RWPE2 (cell line): ENCODE measurements around the gene RABIF.

ENCODE experiments used
- ATAC-seq: fragments of 200-7000 bp; cut with Tn5 transposase; 3 replicates; pipeline ENCODE4 v1.9.1; 2021; ENCODE audit warnings: low read depth
- DNase-seq: peaks from one replicate; pipeline ENCODE4 v3.0.0-alpha.2; 2020; ENCODE audit warnings: low spot score
- H3K27ac ChIP-seq: fragments of 450-650 bp; 2 replicates; pipeline ENCODE4 v1.5.1; 2017; ENCODE audit warnings: mild to moderate bottlenecking; ENCODE audit not compliant: poor library complexity, severe bottlenecking
- H3K27me3 ChIP-seq: fragments of 250-450 bp; sonication (Bioruptor Pico); 2 replicates; pipeline ENCODE4 v1.5.1; 2021; ENCODE audit warnings: mild to moderate bottlenecking, moderate library complexity; ENCODE audit not compliant: insufficient read depth, poor library complexity, severe bottlenecking
- H3K36me3 ChIP-seq: fragments of 250-450 bp; sonication (Bioruptor Pico); 2 replicates; pipeline ENCODE4 v1.5.1; 2020; ENCODE audit warnings: low read depth, mild to moderate bottlenecking, moderate library complexity
- H3K4me1 ChIP-seq: fragments of 250-450 bp; sonication (Bioruptor Pico); 2 replicates; pipeline ENCODE4 v1.5.1; 2021; ENCODE audit warnings: mild to moderate bottlenecking, moderate library complexity; ENCODE audit not compliant: insufficient read depth, poor library complexity, severe bottlenecking
- H3K4me3 ChIP-seq: fragments of 250-450 bp; sonication (Bioruptor Pico); 2 replicates; pipeline ENCODE4 v1.5.1; 2021; ENCODE audit warnings: mild to moderate bottlenecking, moderate library complexity; ENCODE audit not compliant: severe bottlenecking
- H3K9me3 ChIP-seq: fragments of 250-450 bp; sonication (Bioruptor Pico); 2 replicates; pipeline ENCODE4 v1.5.1; 2021; ENCODE audit warnings: mild to moderate bottlenecking, moderate library complexity; ENCODE audit not compliant: severe bottlenecking
- TF ChIP-seq, protein P1 (sequence below): fragments of 450-650 bp; IDR thresholded peaks from one replicate; pipeline ENCODE4 v1.5.1; 2017; ENCODE audit warnings: mild to moderate bottlenecking, moderate library complexity; ENCODE audit not compliant: poor library complexity, severe bottlenecking

Gene RABIF

DNA sequence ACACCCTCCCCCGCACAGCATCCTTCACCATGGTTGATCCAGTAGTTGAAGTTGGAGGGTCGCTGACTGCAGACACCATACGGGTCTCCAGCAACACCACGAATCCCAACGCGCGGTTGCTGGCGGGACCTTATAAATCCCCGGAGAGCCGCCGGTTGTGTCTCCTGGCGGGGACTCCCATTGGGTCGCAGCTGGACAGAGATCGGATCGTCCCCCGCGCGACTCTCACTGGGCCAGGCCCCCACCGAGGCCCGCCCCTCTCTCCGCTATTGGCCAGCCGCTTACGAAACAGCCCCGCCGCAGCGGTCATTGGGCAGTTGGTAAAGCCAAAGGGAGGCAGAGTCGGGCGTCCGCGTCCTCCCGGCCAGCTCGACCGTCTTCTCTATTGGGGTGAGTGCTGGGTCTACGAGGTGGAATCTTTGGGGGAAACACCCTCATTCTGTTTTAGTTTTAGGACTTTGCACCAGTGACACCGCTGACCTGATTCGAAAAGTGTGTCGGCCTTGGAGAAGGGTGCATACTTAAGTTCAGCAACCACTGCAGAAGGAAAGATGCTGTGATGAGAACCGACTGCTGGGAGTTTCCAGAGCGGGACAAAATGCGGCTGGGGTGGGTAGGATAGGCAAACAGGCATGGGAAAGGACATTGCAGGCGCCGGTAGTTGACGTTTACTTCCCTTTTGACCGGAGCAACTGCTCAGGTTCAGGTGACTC lies 27.4 kb downstream of the RABIF start:
- H3K4me1 ChIP-seq = no peaks in the 10 kb centered on the region
- H3K4me3 ChIP-seq = peak overlapping the region; percentile 41
- H3K36me3 ChIP-seq = no peaks in the 10 kb centered on the region
- no peaks in the 10 kb centered on the region for H3K27me3 ChIP-seq
- DNase-seq (peak; percentile 87), ATAC-seq (peak; percentile 95)
- no peaks in the 10 kb centered on the region for H3K9me3 ChIP-seq
- H3K27ac ChIP-seq = no peak overlapping the region
- TF ChIP-seq, protein P1, sequence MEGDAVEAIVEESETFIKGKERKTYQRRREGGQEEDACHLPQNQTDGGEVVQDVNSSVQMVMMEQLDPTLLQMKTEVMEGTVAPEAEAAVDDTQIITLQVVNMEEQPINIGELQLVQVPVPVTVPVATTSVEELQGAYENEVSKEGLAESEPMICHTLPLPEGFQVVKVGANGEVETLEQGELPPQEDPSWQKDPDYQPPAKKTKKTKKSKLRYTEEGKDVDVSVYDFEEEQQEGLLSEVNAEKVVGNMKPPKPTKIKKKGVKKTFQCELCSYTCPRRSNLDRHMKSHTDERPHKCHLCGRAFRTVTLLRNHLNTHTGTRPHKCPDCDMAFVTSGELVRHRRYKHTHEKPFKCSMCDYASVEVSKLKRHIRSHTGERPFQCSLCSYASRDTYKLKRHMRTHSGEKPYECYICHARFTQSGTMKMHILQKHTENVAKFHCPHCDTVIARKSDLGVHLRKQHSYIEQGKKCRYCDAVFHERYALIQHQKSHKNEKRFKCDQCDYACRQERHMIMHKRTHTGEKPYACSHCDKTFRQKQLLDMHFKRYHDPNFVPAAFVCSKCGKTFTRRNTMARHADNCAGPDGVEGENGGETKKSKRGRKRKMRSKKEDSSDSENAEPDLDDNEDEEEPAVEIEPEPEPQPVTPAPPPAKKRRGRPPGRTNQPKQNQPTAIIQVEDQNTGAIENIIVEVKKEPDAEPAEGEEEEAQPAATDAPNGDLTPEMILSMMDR = no peak

- ATAC-seq (peak; percentile 66), DNase-seq (no peak)
- H3K36me3 ChIP-seq = no peaks in the 10 kb centered on the region
- H3K4me1 ChIP-seq = no peaks in the 10 kb centered on the region
- no peaks in the 10 kb centered on the region for H3K9me3 ChIP-seq
- TF ChIP-seq, protein P1 = no peak
- H3K27me3 ChIP-seq = no peaks in the 10 kb centered on the region
- H3K27ac ChIP-seq = no peak overlapping the region
- peak overlapping the region; percentile 41 for H3K4me3 ChIP-seq
These were observed 28.1 kb downstream of the RABIF start for GRCh38 chr1:202860744-202861419.

DNA sequence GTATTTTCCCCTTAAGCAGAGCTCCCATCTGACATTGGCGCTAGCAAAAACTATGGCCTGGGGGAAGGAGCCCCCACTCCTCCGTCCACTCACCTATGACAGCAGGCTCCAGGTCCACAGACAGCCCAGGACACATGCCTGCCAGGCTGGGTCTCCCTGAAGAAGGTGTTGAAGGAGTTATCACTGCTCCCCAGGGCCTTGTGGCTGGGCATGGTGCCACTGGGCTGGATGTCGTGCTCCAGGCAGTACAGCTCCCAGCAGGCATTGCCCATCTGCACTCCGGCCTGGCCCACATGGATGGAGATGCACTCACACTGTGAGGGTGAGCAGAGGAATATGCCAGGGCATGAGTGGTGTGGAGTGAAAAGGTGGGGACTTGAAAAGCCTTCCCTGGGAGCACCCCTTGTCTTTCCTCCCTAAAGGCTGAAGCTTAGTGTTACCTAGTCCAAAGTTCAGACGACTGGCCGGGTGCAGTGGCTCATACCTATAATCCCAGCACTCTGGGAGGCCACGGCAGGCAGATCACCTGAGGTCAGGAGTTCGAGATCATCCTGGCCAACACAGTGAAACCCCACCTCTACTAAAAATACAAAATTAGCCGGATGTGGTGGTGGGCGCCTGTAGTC lies 30.0 kb downstream of the RABIF start:
- DNase-seq = no peak

GRCh38 chr1:202858331-202858730 lies 30.6 kb downstream of the RABIF start:
- no peak overlapping the region for H3K27ac ChIP-seq

More for the DNA sequence above, 30.0 kb downstream of the RABIF start:
- Histone ChIP-seq H3K9me3 (no peaks in the 10 kb centered on the region), H3K4me1 (no peaks in the 10 kb centered on the region), H3K27me3 (no peaks in the 10 kb centered on the region), H3K27ac (no peak overlapping the region), H3K4me3 (no peak overlapping the region), H3K36me3 (no peaks in the 10 kb centered on the region)
- no peak for ATAC-seq
- TF ChIP-seq, protein P1 = no peak

More at GRCh38 chr1:202858331-202858730, 30.6 kb downstream of the RABIF start:
- Histone ChIP-seq H3K4me1 (no peaks in the 10 kb centered on the region), H3K4me3 (no peak overlapping the region), H3K9me3 (no peaks in the 10 kb centered on the region), H3K27me3 (no peaks in the 10 kb centered on the region), H3K36me3 (no peaks in the 10 kb centered on the region)
- TF ChIP-seq, protein P1 = no peak
- ATAC-seq (no peak), DNase-seq (no peak)
